Measurements from ENCODE around the gene ZCCHC2.

ZCCHC2 gene

GRCh38 chr18:62555135-62555534 lies 32.3 kb downstream of the ZCCHC2 start:
- no peak overlapping the region for H4K91ac ChIP-seq (ENCODE audit: low read depth, low read length, poor library complexity)
- H2AFZ ChIP-seq (ENCODE audit: low read length), result no peak overlapping the region
- H3K9me3 ChIP-seq (replicated peaks in 1 of 2; ENCODE audit: control insufficient read depth in 2 of 2, insufficient read depth in 1 of 2, low read depth in 1 of 2, low read length in 2 of 2), result no peaks in the 10 kb centered on the region
- no peak overlapping the region for H3K14ac ChIP-seq (ENCODE audit: low read length)
- H2AK5ac ChIP-seq (ENCODE audit: low read depth, low read length), result no peak overlapping the region
- H2BK15ac ChIP-seq (ENCODE audit: low read length), result no peak overlapping the region
- peaks cover 2% of the 10 kb centered on the region for H3K79me1 ChIP-seq (ENCODE audit: low read depth, low read length)
- H3K4ac ChIP-seq (ENCODE audit: low read length), result no peak overlapping the region
- H3K36me3 ChIP-seq (replicated peaks in 1 of 2; ENCODE audit: control insufficient read depth in 2 of 2, insufficient read depth in 2 of 2, low read length in 2 of 2), result peaks cover 2 to 47% of the 10 kb centered on the region in 2 donors
- no peak overlapping the region for H2BK5ac ChIP-seq (ENCODE audit: low read length)
- H3K18ac ChIP-seq (ENCODE audit: low read length), result no peak overlapping the region
- H3K23ac ChIP-seq (ENCODE audit: low read depth, low read length, poor library complexity), result no peak overlapping the region
- H3K4me1 ChIP-seq (ENCODE audit: control insufficient read depth in 2 of 2, insufficient read depth in 1 of 2, low read depth in 1 of 2, low read length in 2 of 2), result peaks cover 0 to 3% of the 10 kb centered on the region in 2 donors
- no peak overlapping the region for H3K4me3 ChIP-seq (ENCODE audit: low read length in 2 of 2)
- H3K27ac ChIP-seq (replicated peaks; ENCODE audit: low read length), result no peak overlapping the region
- no CpG with 5 or more reads among the region's 3 CpGs for WGBS, 2 donors (ENCODE audit: extremely low coverage in 2 of 2, insufficient read length in 2 of 2, insufficient replicate concordance in 1 of 2)
- no peak overlapping the region for H2BK120ac ChIP-seq (ENCODE audit: low read depth, low read length)
- DNase-seq (ENCODE audit: low spot score), result no peak
- no peak overlapping the region for H3K9ac ChIP-seq (ENCODE audit: low read depth, low read length, poor library complexity)
- no peak overlapping the region for H3K4me2 ChIP-seq (ENCODE audit: insufficient read depth, low read length, poor library complexity, severe bottlenecking)
- no peaks in the 10 kb centered on the region for H3K27me3 ChIP-seq (ENCODE audit: control insufficient read depth in 3 of 3, insufficient read depth in 3 of 3, low read depth in 1 of 3, low read length in 3 of 3)
- no peak overlapping the region for H2BK12ac ChIP-seq (ENCODE audit: low read length)
- no peak overlapping the region for H4K8ac ChIP-seq (ENCODE audit: low read depth, low read length)

- no peaks in the 10 kb centered on the region for H3K27me3 ChIP-seq (ENCODE audit: control insufficient read depth in 3 of 3, insufficient read depth in 3 of 3, low read depth in 1 of 3, low read length in 3 of 3)
- no CpG with 5 or more reads among the region's 4 CpGs for WGBS, 2 donors (ENCODE audit: extremely low coverage in 2 of 2, insufficient read length in 2 of 2, insufficient replicate concordance in 1 of 2)
Observed at GRCh38 chr18:62556397-62556796, 33.6 kb downstream of the ZCCHC2 start.

GRCh38 chr18:62558015-62558663 lies 35.3 kb downstream of the ZCCHC2 start:
- Histone ChIP-seq H3K23ac (ENCODE audit: low read depth, low read length, poor library complexity) (no peak overlapping the region), H3K14ac (ENCODE audit: low read length) (no peak overlapping the region), H3K4ac (ENCODE audit: low read length) (no peak overlapping the region), H3K9me3 (replicated peaks in 1 of 2; ENCODE audit: control insufficient read depth in 2 of 2, insufficient read depth in 1 of 2, low read depth in 1 of 2, low read length in 2 of 2) (no peaks in the 10 kb centered on the region), H3K4me3 (ENCODE audit: low read length in 2 of 2) (no peak overlapping the region), H2BK120ac (ENCODE audit: low read depth, low read length) (no peak overlapping the region), H3K36me3 (replicated peaks in 1 of 2; ENCODE audit: control insufficient read depth in 2 of 2, insufficient read depth in 2 of 2, low read length in 2 of 2) (peaks cover 0 to 39% of the 10 kb centered on the region in 2 donors), H4K8ac (ENCODE audit: low read depth, low read length) (no peak overlapping the region), H3K79me1 (ENCODE audit: low read depth, low read length) (no peaks in the 10 kb centered on the region), H3K9ac (ENCODE audit: low read depth, low read length, poor library complexity) (no peak overlapping the region), H3K27me3 (ENCODE audit: control insufficient read depth in 3 of 3, insufficient read depth in 3 of 3, low read depth in 1 of 3, low read length in 3 of 3) (no peaks in the 10 kb centered on the region), H2BK5ac (ENCODE audit: low read length) (no peak overlapping the region), H3K4me2 (ENCODE audit: insufficient read depth, low read length, poor library complexity, severe bottlenecking) (no peak overlapping the region), H3K18ac (ENCODE audit: low read length) (no peak overlapping the region), H2BK12ac (ENCODE audit: low read length) (no peak overlapping the region), H3K27ac (replicated peaks; ENCODE audit: low read length) (no peak overlapping the region), H2BK15ac (ENCODE audit: low read length) (no peak overlapping the region), H2AK5ac (ENCODE audit: low read depth, low read length) (no peak overlapping the region), H3K4me1 (ENCODE audit: control insufficient read depth in 2 of 2, insufficient read depth in 1 of 2, low read depth in 1 of 2, low read length in 2 of 2) (peaks cover 0 to 3% of the 10 kb centered on the region in 2 donors), H2AFZ (ENCODE audit: low read length) (no peak overlapping the region), H4K91ac (ENCODE audit: low read depth, low read length, poor library complexity) (no peak overlapping the region)
- DNase-seq (ENCODE audit: low spot score), result no peak
- WGBS, 2 donors (ENCODE audit: extremely low coverage in 2 of 2, insufficient read length in 2 of 2, insufficient replicate concordance in 1 of 2), result no CpG with 5 or more reads among the region's 6 CpGs

More at GRCh38 chr18:62556397-62556796, 33.6 kb downstream of the ZCCHC2 start:
- H3K4me2 ChIP-seq (ENCODE audit: insufficient read depth, low read length, poor library complexity, severe bottlenecking), result no peak overlapping the region
- H3K9me3 ChIP-seq (replicated peaks in 1 of 2; ENCODE audit: control insufficient read depth in 2 of 2, insufficient read depth in 1 of 2, low read depth in 1 of 2, low read length in 2 of 2), result no peaks in the 10 kb centered on the region
- H2AK5ac ChIP-seq (ENCODE audit: low read depth, low read length), result no peak overlapping the region
- no peaks in the 10 kb centered on the region for H3K79me1 ChIP-seq (ENCODE audit: low read depth, low read length)
- peaks cover 0 to 38% of the 10 kb centered on the region in 2 donors for H3K36me3 ChIP-seq (replicated peaks in 1 of 2; ENCODE audit: control insufficient read depth in 2 of 2, insufficient read depth in 2 of 2, low read length in 2 of 2)
- no peak overlapping the region for H3K9ac ChIP-seq (ENCODE audit: low read depth, low read length, poor library complexity)
- no peak overlapping the region for H2BK5ac ChIP-seq (ENCODE audit: low read length)
- no peak overlapping the region for H3K23ac ChIP-seq (ENCODE audit: low read depth, low read length, poor library complexity)
- no peak overlapping the region for H3K14ac ChIP-seq (ENCODE audit: low read length)
- H3K27ac ChIP-seq (replicated peaks; ENCODE audit: low read length), result no peak overlapping the region
- no peak overlapping the region for H4K91ac ChIP-seq (ENCODE audit: low read depth, low read length, poor library complexity)
- no peak overlapping the region for H4K8ac ChIP-seq (ENCODE audit: low read depth, low read length)
- peaks cover 0 to 3% of the 10 kb centered on the region in 2 donors for H3K4me1 ChIP-seq (ENCODE audit: control insufficient read depth in 2 of 2, insufficient read depth in 1 of 2, low read depth in 1 of 2, low read length in 2 of 2)
- no peak overlapping the region for H2AFZ ChIP-seq (ENCODE audit: low read length)
- H2BK15ac ChIP-seq (ENCODE audit: low read length), result no peak overlapping the region
- DNase-seq (ENCODE audit: low spot score), result no peak
- no peak overlapping the region for H3K4ac ChIP-seq (ENCODE audit: low read length)
- no peak overlapping the region for H3K18ac ChIP-seq (ENCODE audit: low read length)
- no peak overlapping the region for H2BK120ac ChIP-seq (ENCODE audit: low read depth, low read length)
- no peak overlapping the region for H2BK12ac ChIP-seq (ENCODE audit: low read length)
- H3K4me3 ChIP-seq (ENCODE audit: low read length in 2 of 2), result no peak overlapping the region

- H3K4me2 ChIP-seq (ENCODE audit: insufficient read depth, low read length, poor library complexity, severe bottlenecking), result no peak overlapping the region
- no peak for DNase-seq (ENCODE audit: low spot score)
- H3K23ac ChIP-seq (ENCODE audit: low read depth, low read length, poor library complexity), result no peak overlapping the region
- no peaks in the 10 kb centered on the region for H3K4me1 ChIP-seq (ENCODE audit: control insufficient read depth in 2 of 2, insufficient read depth in 1 of 2, low read depth in 1 of 2, low read length in 2 of 2)
- no peak overlapping the region for H2BK120ac ChIP-seq (ENCODE audit: low read depth, low read length)
- H2BK15ac ChIP-seq (ENCODE audit: low read length), result no peak overlapping the region
- no peak overlapping the region for H3K14ac ChIP-seq (ENCODE audit: low read length)
- no peaks in the 10 kb centered on the region for H3K27me3 ChIP-seq (ENCODE audit: control insufficient read depth in 3 of 3, insufficient read depth in 3 of 3, low read depth in 1 of 3, low read length in 3 of 3)
- no peak overlapping the region for H3K9ac ChIP-seq (ENCODE audit: low read depth, low read length, poor library complexity)
- no peak overlapping the region for H2BK5ac ChIP-seq (ENCODE audit: low read length)
- no CpG with 5 or more reads among the region's 3 CpGs for WGBS, 2 donors (ENCODE audit: extremely low coverage in 2 of 2, insufficient read length in 2 of 2, insufficient replicate concordance in 1 of 2)
- no peaks in the 10 kb centered on the region for H3K79me1 ChIP-seq (ENCODE audit: low read depth, low read length)
- no peak overlapping the region for H4K91ac ChIP-seq (ENCODE audit: low read depth, low read length, poor library complexity)
- no peak overlapping the region for H3K18ac ChIP-seq (ENCODE audit: low read length)
- no peak overlapping the region for H2BK12ac ChIP-seq (ENCODE audit: low read length)
- peaks cover 2 to 44% of the 10 kb centered on the region in 2 donors for H3K36me3 ChIP-seq (replicated peaks in 1 of 2; ENCODE audit: control insufficient read depth in 2 of 2, insufficient read depth in 2 of 2, low read length in 2 of 2)
- H3K9me3 ChIP-seq (replicated peaks in 1 of 2; ENCODE audit: control insufficient read depth in 2 of 2, insufficient read depth in 1 of 2, low read depth in 1 of 2, low read length in 2 of 2), result no peaks in the 10 kb centered on the region
- no peak overlapping the region for H4K8ac ChIP-seq (ENCODE audit: low read depth, low read length)
- H3K4ac ChIP-seq (ENCODE audit: low read length), result no peak overlapping the region
- H2AFZ ChIP-seq (ENCODE audit: low read length), result no peak overlapping the region
- H3K4me3 ChIP-seq (ENCODE audit: low read length in 2 of 2), result no peak overlapping the region
- H2AK5ac ChIP-seq (ENCODE audit: low read depth, low read length), result no peak overlapping the region
- H3K27ac ChIP-seq (replicated peaks; ENCODE audit: low read length), result no peak overlapping the region
Observed at GRCh38 chr18:62564044-62564443, 41.2 kb downstream of the ZCCHC2 start.

Measured in neuronal stem cell (in vitro differentiated cells).